Activated CD8-positive, alpha-beta memory T cell treated with anti-CD3 and anti-CD28 coated beads, Interleukin-2, amount 50 U/mL, for 48 hours (primary cell): ENCODE data around the gene RFT1.

Source experiments
- DNase-seq: peaks from one replicate; pipeline ENCODE4 v3.0.0-alpha.2; 2020

RFT1 gene

GRCh38 chr3:53122933-53123305 lies 7.3 kb downstream of the RFT1 start:
- DNase-seq = no peak

- no peak for DNase-seq
Measured at GRCh38 chr3:53122255-53122932, 7.8 kb downstream of the RFT1 start.

- DNase-seq = no peak
Measured at GRCh38 chr3:53120336-53120735, 9.9 kb downstream of the RFT1 start.

GRCh38 chr3:53116956-53117355 lies 13.3 kb downstream of the RFT1 start:
- DNase-seq = no peak

GRCh38 chr3:53114412-53115074 lies 15.7 kb downstream of the RFT1 start:
- DNase-seq = no peak

GRCh38 chr3:53114011-53114400 lies 16.2 kb downstream of the RFT1 start:
- DNase-seq = peak; percentile 87

- no peak for DNase-seq
Measured at GRCh38 chr3:53113293-53114010, 16.8 kb downstream of the RFT1 start.

GRCh38 chr3:53111822-53112221 lies 18.4 kb downstream of the RFT1 start:
- no peak for DNase-seq

- DNase-seq = peak; percentile 60
Measured at GRCh38 chr3:53109891-53110771, 20.1 kb downstream of the RFT1 start.

- no peak for DNase-seq
Measured at GRCh38 chr3:53109190-53109589, 21.0 kb downstream of the RFT1 start.

- DNase-seq = no peak
Measured at GRCh38 chr3:53104762-53105161, 25.5 kb downstream of the RFT1 start.

GRCh38 chr3:53103397-53104296 lies 26.6 kb downstream of the RFT1 start:
- DNase-seq = no peak

- no peak for DNase-seq
Measured at GRCh38 chr3:53102601-53103147, 27.6 kb downstream of the RFT1 start.

- no peak for DNase-seq
Measured at GRCh38 chr3:53101956-53102355, 28.3 kb downstream of the RFT1 start.

GRCh38 chr3:53100818-53101466 lies 29.3 kb downstream of the RFT1 start:
- no peak for DNase-seq

- DNase-seq = no peak
Measured at GRCh38 chr3:53097887-53098286, 32.3 kb downstream of the RFT1 start.

- DNase-seq = no peak
Measured at GRCh38 chr3:53092942-53093341, 37.3 kb downstream of the RFT1 start.

GRCh38 chr3:53092216-53092615 lies 38.0 kb downstream of the RFT1 start:
- DNase-seq = no peak

GRCh38 chr3:53091011-53091410 lies 39.2 kb downstream of the RFT1 start:
- DNase-seq = no peak

- DNase-seq = no peak
Measured at GRCh38 chr3:53089511-53089910, 40.7 kb downstream of the RFT1 start.

GRCh38 chr3:53085476-53085875 lies 44.8 kb downstream of the RFT1 start:
- peak; percentile 43 for DNase-seq
